ENCODE measurements around the gene ERAL1. TPM values are rescaled to one million over a fixed set of nuclear protein-coding genes. Genes with fewer than 3 reads are reported as not detected.
A peak's percentile ranks its signal among the peaks of the same experiment; 100 is the strongest.
"Not testable (repeated sequence)": the region's sequence is repeated elsewhere in the genome, so short reads cannot be mapped to it uniquely, and the experiment has no call there.

Gene ERAL1
- total RNA-seq, 4 donors from 2014 or later: 26.4 to 52.8 (median 36.2) TPM

- H3K36me3 ChIP-seq; H3K27ac ChIP-seq; H3K4me3 ChIP-seq; H3K9me3 ChIP-seq; H3K4me1 ChIP-seq; H3K27me3 ChIP-seq; DNase-seq (ENCODE audit: low spot score in 2 of 2): not testable (repeated sequence)
- peak in 2 of 5 experiments; percentile 23 to 26 for TF ChIP-seq CTCF (IDR thresholded peaks at IDR 0.05)
- 88 to 91% methylated on average over 15 of the region's 15 CpGs for WGBS, 2 donors
Observed at GRCh38 chr17:28848667-28849066, 6.1 kb upstream of the ERAL1 start.

- DNase-seq (ENCODE audit: low spot score in 2 of 2): no peak
- Histone ChIP-seq H3K4me3 (no peak overlapping the region), H3K27ac (no peak overlapping the region), H3K27me3 (no peaks in the 10 kb centered on the region), H3K9me3 (no peaks in the 10 kb centered on the region), H3K36me3 (no peaks in the 10 kb centered on the region), H3K4me1 (peaks cover 0 to 3% (median 1%) of the 10 kb centered on the region in 4 donors)
- TF ChIP-seq POLR2A (IDR thresholded peaks at IDR 0.05): no peak
- no peak for TF ChIP-seq CTCF (IDR thresholded peaks at IDR 0.05)
- TF ChIP-seq EP300 (IDR thresholded peaks at IDR 0.05): no peak
- WGBS, 2 donors: 75 to 86% methylated on average over 5 of the region's 5 CpGs
Observed at GRCh38 chr17:28849281-28849680, 5.5 kb upstream of the ERAL1 start.

GRCh38 chr17:28853295-28853694, 1.5 kb upstream of the ERAL1 start:
- 91 to 94% methylated on average over 2 of the region's 2 CpGs for WGBS, 2 donors
- no peaks in the 10 kb centered on the region for H3K9me3 ChIP-seq
- no peak overlapping the region for H3K27ac ChIP-seq
- H3K4me3 ChIP-seq: no peak overlapping the region
- no peaks in the 10 kb centered on the region for H3K27me3 ChIP-seq
- DNase-seq (ENCODE audit: low spot score in 2 of 2): no peak
- peaks cover 0 to 17% (median 8%) of the 10 kb centered on the region in 4 donors for H3K4me1 ChIP-seq
- TF ChIP-seq EP300 (IDR thresholded peaks at IDR 0.05) (no peak), POLR2A (IDR thresholded peaks at IDR 0.05) (no peak), CTCF (IDR thresholded peaks at IDR 0.05) (no peak)
- peaks cover 0 to 23% (median under 1%) of the 10 kb centered on the region in 3 donors for H3K36me3 ChIP-seq

- WGBS, 2 donors: 16 to 18% methylated on average over 5 of the region's 5 CpGs
- Histone ChIP-seq H3K4me1 (peaks cover 0 to 17% (median 8%) of the 10 kb centered on the region in 4 donors), H3K27me3 (no peaks in the 10 kb centered on the region), H3K9me3 (no peaks in the 10 kb centered on the region), H3K27ac (peak overlapping the region; percentile 51 to 87 (median 76)), H3K36me3 (peaks cover 0 to 43% (median 10%) of the 10 kb centered on the region in 3 donors), H3K4me3 (peak overlapping the region; percentile 61 to 74 (median 66))
- no peak for DNase-seq (ENCODE audit: low spot score in 2 of 2)
- no peak for TF ChIP-seq CTCF (IDR thresholded peaks at IDR 0.05)
Observed at GRCh38 chr17:28855336-28855679, 492 bp downstream of the ERAL1 start.

GRCh38 chr17:28856028-28856574, 1.3 kb downstream of the ERAL1 start:
- no peak for DNase-seq (ENCODE audit: low spot score in 2 of 2)
- TF ChIP-seq CTCF (IDR thresholded peaks at IDR 0.05): no peak
- no peak for TF ChIP-seq POLR2A (IDR thresholded peaks at IDR 0.05)
- TF ChIP-seq EP300 (IDR thresholded peaks at IDR 0.05): no peak
- 87 to 93% methylated on average over 5 of the region's 5 CpGs for WGBS, 2 donors
- no peaks in the 10 kb centered on the region for H3K27me3 ChIP-seq
- H3K36me3 ChIP-seq: peaks cover 0 to 51% (median 10%) of the 10 kb centered on the region in 3 donors
- H3K4me3 ChIP-seq: no peak overlapping the region
- H3K27ac ChIP-seq: no peak overlapping the region
- no peaks in the 10 kb centered on the region for H3K9me3 ChIP-seq
- peaks cover 0 to 17% (median 8%) of the 10 kb centered on the region in 4 donors for H3K4me1 ChIP-seq

Measured in tibial nerve (tissue), 4 donors.